DOHH2 (cell line): ENCODE results near the gene PHAX.

Source experiments
- CTCF ChIP-seq: fragments of 200-600 bp; sonication (generic); IDR thresholded peaks from one replicate; pipeline ENCODE4 v1.5.1; 2014; ENCODE audit warnings: antibody characterized with exemption, mild to moderate bottlenecking, low read depth, low read length; ENCODE audit not compliant: poor library complexity, severe bottlenecking
- EZH2phosphoT487 ChIP-seq: fragments of 200-600 bp; sonication (generic); IDR thresholded peaks from 2 replicates; pipeline ENCODE4 v1.6.1; 2017; ENCODE audit warnings: borderline replicate concordance, mild to moderate bottlenecking, antibody characterized with exemption, low read length, moderate library complexity, mixed read lengths

GRCh38 chr5:126674145-126674544 is 73.4 kb downstream of the PHAX start:
- TF ChIP-seq CTCF (no peak), EZH2phosphoT487 (no peak)
